GDM1 (cell line): ENCODE measurements around the gene OSTN.
"Not testable (repeated sequence)": the region's sequence is repeated elsewhere in the genome, so short reads cannot be mapped to it uniquely, and the experiment has no call there.

Source experiments
- DNase-seq: peaks from one replicate; lab custom pipeline; 2025; lab: John Stamatoyannopoulos, UW

The OSTN gene, protein sequence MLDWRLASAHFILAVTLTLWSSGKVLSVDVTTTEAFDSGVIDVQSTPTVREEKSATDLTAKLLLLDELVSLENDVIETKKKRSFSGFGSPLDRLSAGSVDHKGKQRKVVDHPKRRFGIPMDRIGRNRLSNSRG

DNA sequence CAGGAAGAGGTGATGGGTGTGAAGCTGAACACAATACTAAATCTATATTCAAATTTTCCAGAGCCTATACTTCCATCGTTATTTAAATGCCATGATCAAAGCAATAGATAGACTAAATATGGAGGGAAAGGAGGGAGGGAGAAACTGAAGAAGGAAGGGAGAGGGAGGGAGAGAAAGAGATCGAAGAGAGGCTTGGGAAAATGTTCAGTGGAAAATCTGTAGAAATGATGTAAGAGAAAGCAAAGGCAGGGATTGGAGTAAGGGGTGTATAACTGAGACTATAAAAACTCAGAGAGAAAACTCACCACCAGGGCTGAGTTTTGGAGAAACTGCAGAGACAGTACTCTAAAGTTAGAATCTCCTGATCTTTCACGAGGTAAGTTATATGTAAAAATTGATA is at the start of gene OSTN:
Gene OSTN, plus strand, starts transcription at position 310 of the 400 bp plus-strand sequence. CDS start 13,292 bp downstream, outside the sequence.
- no peak for DNase-seq

DNA sequence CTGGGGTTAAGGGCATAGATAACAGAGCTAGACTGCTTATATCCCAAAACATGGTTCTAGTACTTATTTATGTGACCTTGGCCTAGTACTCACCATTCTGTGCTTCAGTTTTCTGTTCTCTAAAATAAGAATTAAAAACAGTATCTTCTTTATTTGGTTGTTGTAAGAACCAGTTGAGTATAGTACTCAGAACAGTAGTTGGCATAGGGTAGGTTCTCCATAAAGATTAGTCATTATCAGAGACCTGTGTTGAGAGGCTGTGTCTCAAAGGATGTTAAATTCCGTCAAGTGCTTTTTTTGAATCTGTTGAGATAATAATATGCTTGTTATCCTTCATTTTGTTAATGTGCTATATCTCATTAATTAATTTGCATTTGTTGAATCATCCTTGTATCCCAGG is 47.4 kb upstream of the OSTN start:
- DNase-seq: no peak

DNA sequence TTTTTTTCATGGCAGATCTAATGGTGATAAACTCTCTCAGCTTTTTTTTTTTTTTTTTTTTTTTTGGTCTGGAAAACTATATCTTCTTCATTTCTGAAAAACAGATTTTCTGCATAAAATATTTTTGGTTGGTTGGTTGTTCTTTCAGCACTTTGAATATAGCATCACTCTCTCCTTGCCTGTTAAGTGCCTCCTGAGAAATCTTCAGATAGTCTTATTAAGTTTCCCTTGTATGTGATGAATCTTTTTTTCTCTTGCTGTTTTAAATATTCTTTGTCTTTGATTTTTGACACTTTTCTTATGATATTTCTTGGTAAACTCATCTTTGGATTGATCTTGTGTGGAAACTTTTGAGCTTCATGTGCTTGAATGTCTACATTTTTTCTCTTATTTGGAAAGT is 44.2 kb upstream of the OSTN start:
- DNase-seq: no peak

DNA sequence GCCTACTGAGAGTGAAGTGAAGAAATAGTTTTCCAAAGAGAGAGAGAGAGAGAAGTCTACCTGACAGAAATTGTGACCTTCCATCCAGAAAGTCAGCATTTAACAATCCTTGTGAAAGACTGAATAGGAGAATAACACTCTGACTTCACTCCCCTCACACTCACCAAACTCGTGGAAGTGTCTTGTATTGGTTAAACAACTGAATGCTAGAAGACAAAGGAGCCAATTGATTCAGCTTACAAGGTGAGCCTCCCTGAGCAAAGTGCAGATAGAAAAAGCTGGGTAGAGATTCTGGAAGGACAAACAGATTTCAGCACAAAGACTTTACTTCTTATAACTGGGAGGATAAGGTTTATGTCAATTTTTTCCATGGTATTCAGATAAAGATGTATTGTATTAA is 40.8 kb upstream of the OSTN start:
- no peak for DNase-seq

- no peak for DNase-seq
Measured at GRCh38 chr3:191158815-191159214, 40.2 kb upstream of the OSTN start.

- DNase-seq: no peak
Measured at GRCh38 chr3:191165802-191166201, 33.2 kb upstream of the OSTN start.

DNA sequence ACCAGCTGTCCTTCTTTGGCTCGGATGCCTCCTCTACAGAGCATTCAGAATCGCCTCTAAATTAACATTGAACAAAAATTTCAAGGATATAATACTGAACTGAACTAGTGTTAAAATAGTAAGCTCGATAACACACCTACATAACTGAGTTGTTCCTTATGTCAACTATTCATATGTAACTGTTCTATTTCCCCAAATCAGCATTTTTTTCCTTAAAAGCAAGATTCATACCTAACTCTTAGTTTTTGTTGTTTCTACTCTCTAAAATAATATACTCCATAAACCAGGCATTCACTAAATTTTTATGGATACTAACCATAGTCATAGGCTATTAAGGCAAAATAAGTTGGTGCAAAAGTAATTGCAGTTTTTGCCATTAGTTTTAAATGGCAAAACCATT is 32.7 kb upstream of the OSTN start:
- no peak for DNase-seq

GRCh38 chr3:191169566-191169965 is 29.5 kb upstream of the OSTN start:
- DNase-seq: no peak

DNA sequence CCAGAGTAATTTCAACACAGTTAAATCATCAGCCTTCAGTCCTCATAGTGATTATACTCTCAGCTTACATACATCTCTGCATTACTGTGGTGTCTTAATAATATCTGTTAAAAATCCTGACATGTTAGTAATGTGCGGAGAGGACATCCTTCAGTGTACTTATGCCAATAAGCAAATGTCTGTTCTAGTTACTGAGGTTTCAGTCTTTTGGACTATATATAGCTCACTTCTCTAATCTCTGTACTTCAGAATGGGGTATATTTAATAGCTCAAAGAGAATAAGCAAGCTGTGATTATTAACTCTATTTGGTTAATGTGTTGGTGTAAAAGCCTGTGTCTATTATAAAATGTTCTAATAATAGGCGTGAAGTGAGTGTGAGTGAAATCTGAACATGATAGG is 28.9 kb upstream of the OSTN start:
- no peak for DNase-seq

DNA sequence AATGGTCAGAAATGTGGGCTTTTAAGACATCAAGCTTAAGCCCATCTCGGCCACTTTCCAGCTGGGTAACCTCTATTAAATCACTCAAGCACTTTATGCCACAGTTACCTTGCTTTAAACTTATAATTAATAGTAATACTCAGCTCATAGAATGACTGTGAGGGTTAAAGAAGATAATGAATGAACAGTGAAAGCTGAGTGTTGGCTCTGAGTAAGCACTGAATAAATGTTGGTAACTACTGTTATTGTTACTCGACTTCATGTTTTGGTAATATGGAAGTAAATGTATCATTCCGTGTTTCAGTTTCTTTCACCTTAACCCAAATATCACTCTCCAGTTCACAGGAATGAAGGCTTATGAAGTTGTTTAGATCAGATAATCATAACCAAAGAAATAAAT is 23.9 kb upstream of the OSTN start:
- no peak for DNase-seq

GRCh38 chr3:191176038-191176785 is 22.8 kb upstream of the OSTN start:
- no peak for DNase-seq

- not testable (repeated sequence) for DNase-seq
Measured at GRCh38 chr3:191185382-191185781, 13.7 kb upstream of the OSTN start.

DNA sequence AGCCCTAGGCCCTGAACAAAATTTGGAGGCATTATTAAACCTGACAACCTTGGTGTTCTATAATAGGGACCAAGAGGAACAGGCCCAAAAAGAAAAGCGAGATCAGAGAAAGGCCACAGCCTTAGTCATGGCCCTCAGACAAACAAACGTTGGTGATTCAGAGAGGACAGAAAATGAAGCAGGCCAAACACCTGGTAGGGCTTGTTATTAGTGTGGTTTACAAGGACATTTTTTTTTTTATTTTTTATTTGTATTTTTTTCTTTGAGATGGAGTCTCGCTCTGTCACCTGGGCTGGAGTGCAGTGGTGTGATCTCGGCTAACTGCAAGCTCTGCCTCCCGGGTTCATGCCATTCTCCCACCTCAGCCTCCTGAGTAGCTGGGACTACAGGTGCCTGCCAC is 10.8 kb upstream of the OSTN start:
- not testable (repeated sequence) for DNase-seq

GRCh38 chr3:191192270-191192669 is 6.8 kb upstream of the OSTN start:
- not testable (repeated sequence) for DNase-seq

DNA sequence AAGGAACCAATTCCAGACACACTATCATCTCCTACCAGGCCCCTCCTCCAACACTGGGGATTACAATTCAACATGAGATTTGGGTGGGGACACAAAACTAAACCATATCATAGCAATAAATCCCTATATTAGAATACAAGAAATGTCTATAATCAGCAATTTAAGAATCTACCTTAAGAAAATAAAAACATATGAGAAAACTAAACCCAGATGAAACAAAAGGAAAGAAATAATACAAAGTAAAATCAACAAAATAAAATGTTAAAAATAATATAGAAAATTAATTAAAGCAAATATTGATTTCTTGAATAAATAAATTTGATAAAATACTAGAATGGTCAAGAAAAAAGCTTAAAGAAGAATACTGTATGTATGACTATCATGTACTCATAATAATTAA is 6.1 kb upstream of the OSTN start:
- DNase-seq: no peak

DNA sequence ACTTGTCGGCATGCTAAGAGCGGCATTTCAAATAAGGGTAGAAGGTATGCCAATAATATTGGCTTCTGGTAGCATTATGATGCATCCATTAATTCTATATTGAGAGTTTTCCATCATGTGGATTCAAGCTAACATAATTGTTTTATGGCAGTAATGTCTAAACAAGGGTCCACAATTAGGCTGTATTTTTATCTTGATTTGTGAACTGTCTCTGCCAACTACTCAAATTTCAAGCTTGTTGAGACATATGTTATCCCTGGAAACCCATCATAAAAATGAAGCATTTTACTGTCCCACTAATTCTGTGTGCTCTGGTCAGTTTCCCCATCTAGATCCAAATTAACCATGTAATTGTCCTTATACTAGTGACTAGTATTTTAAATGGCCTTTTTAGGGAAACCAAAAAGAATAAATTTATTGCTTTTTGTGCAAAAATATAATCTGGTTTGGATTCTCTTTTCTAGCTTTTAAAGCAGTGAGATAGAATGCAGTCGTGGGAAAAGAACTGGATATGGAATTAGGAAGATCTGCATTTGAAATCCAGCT is 1.2 kb upstream of the OSTN start:
- DNase-seq: no peak

- no peak for DNase-seq
Measured at GRCh38 chr3:191198480-191198879, 561 bp upstream of the OSTN start.

DNA sequence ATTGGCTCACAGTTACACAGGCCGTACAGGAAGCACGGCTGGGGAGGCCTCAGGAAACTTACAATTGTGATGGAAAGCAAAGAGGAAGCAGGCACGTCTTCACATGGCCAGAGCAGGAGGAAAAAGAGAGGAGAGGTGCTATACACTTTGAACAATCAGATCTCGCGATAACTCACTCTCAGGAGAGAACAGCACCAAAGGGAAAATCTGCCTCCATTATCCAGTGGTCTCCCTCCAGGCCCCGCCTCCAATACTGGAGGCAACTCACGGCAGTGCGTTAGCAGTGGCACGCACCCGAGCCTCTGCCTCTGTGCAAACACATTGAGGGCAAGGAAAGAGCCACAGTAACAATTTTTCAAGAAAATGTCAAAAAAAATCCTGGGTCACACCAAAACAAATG is 11.0 kb downstream of the OSTN start:
- DNase-seq: no peak

DNA sequence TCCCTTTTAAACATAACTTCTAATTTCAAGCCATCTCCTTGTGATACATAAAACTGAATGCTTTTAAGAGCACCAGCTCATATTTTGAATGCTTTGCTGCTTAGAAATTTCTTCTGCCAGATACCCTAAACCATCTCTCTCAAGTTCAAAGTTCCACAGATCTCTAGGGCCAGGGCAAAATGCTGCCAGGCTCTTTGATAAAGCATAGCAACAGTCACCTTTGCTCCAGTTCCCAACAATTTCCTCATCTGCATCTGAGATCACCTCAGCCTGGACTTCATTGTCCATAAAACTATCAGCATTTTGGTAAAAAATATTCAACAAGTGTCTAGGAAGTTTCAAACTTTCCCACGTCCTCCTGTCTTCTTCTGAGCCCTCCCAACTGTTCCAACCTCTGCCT is 17.5 kb downstream of the OSTN start:
- DNase-seq: no peak

- no peak for DNase-seq
Measured at GRCh38 chr3:191217301-191217700, 18.3 kb downstream of the OSTN start.

DNA sequence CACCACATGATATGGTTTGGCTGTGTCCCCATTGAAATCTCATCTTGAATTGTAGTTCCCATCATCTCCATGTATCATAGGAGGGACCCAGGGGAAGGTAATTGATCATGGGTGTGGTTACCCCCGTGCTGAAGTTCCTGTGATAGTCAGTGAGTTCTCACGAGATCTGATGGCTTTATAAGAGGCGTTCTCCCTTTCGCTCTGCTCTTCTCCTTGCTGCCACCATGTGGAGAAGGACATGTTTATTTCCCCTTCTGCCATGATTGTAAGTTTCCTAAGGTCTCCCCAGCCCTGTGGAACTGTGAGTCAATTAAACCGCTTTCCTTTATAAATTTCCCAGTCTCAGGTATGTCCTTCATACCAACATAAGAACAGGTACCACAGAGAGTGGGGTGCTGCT is 21.9 kb downstream of the OSTN start:
- DNase-seq: no peak

GRCh38 chr3:191221638-191222037 is 22.6 kb downstream of the OSTN start:
- no peak for DNase-seq

GRCh38 chr3:191227541-191227940 is 28.5 kb downstream of the OSTN start:
- no peak for DNase-seq

- no peak for DNase-seq
Measured at GRCh38 chr3:191234216-191234615, 35.2 kb downstream of the OSTN start.
